HG03575 (cell line): ENCODE measurements around the gene RPS6KB2.
"Not testable (repeated sequence)": the region's sequence is repeated elsewhere in the genome, so short reads cannot be mapped to it uniquely, and the experiment has no call there.

Experiments
- ATAC-seq: cut with Tn5 transposase; IDR thresholded peaks from one replicate; pipeline ENCODE4 v1.9.1; 2021; ENCODE audit not compliant: unreplicated experiment, insufficient number of reproducible peaks, low FRiP score; ENCODE audit errors: extremely low read depth

Gene RPS6KB2

GRCh38 chr11:67421430-67422031, 6.8 kb upstream of the RPS6KB2 start:
- no peak for ATAC-seq

- ATAC-seq, result no peak
Measured at GRCh38 chr11:67422891-67423290, 5.4 kb upstream of the RPS6KB2 start.

GRCh38 chr11:67423466-67423865, 4.8 kb upstream of the RPS6KB2 start:
- no peak for ATAC-seq

- ATAC-seq, result no peak
Measured at GRCh38 chr11:67423891-67424613, 4.2 kb upstream of the RPS6KB2 start.

GRCh38 chr11:67427364-67427859, 882 bp upstream of the RPS6KB2 start:
- not testable (repeated sequence) for ATAC-seq

- no peak for ATAC-seq
Measured at GRCh38 chr11:67429038-67429668, 859 bp downstream of the RPS6KB2 start.

- no peak for ATAC-seq
Measured at GRCh38 chr11:67429722-67430121, 1.4 kb downstream of the RPS6KB2 start.

GRCh38 chr11:67431346-67432249, 3.3 kb downstream of the RPS6KB2 start:
- no peak for ATAC-seq

- ATAC-seq, result no peak
Measured at GRCh38 chr11:67432655-67433349, 4.5 kb downstream of the RPS6KB2 start.

- ATAC-seq, result no peak
Measured at GRCh38 chr11:67433536-67434394, 5.5 kb downstream of the RPS6KB2 start.

- ATAC-seq, result no peak
Measured at GRCh38 chr11:67434395-67434881, 6.1 kb downstream of the RPS6KB2 start.

- ATAC-seq, result no peak
Measured at GRCh38 chr11:67435031-67435726, 6.9 kb downstream of the RPS6KB2 start.

GRCh38 chr11:67435727-67436458, 7.6 kb downstream of the RPS6KB2 start:
- no peak for ATAC-seq

- no peak for ATAC-seq
Measured at GRCh38 chr11:67436459-67437081, 8.3 kb downstream of the RPS6KB2 start.

- no peak for ATAC-seq
Measured at GRCh38 chr11:67437082-67437808, 9.0 kb downstream of the RPS6KB2 start, which contains the start of gene PTPRCAP. TSS of gene PTPRCAP (minus strand) at chr11:67437682. CDS start at chr11:67437619, 63 bp downstream.
